Measurements from ENCODE around the gene EPN2. TPM values are rescaled to one million over a fixed set of nuclear protein-coding genes. Genes with fewer than 3 reads are reported as not detected.

The EPN2 gene
- total RNA-seq, 4 donors from 2014 or later, result 20.4 to 39.0 (median 31.6) TPM

GRCh38 chr17:19348806-19349205 lies 111.6 kb downstream of the EPN2 start:
- no peak for TF ChIP-seq CTCF (IDR thresholded peaks at IDR 0.05; ENCODE audit: low read depth)

DNA sequence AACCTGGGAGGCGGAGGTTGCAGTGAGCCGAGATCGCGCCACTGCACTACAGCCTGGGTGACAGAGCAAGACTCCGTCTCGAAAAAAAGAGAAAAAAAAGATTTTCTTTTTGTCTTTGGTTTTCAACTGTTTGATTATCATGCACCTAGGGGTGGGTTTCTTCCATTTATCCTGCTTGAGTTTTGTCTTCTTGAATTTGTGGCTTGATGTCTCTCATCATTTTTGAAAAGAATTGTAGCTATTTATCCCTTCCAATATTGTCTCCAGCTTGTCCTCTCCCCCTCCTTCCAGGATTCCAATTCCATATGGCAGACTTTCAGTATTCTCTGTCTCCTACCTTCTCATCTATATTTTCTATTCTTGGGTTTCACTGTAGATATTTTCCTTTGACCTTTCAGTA lies 117.6 kb downstream of the EPN2 start:
- no peak for TF ChIP-seq CTCF (IDR thresholded peaks at IDR 0.05; ENCODE audit: low read depth)

DNA sequence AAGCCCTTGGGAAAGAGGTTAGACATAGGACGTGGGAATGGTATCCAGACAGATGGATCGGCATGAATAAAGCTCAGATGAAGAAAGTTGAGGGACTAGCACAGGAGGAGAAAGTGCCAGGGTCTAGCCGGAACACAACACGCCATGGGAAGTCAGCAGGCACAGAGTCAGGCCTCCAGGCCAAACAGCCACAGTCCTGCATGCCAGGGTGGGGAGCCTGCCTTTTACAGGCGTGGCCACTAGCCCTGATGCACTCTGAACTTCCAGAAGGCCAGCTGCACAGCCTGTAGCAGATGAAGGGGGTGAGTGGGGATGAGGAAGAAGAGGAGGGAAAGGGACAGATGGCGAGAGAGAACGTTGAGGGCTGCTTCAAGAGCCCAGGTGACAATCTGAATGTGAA lies 120.2 kb downstream of the EPN2 start:
- no peak for TF ChIP-seq CTCF (IDR thresholded peaks at IDR 0.05; ENCODE audit: low read depth)

GRCh38 chr17:19357761-19358160 lies 120.6 kb downstream of the EPN2 start:
- TF ChIP-seq CTCF (IDR thresholded peaks at IDR 0.05; ENCODE audit: low read depth), result no peak

- no peak for TF ChIP-seq CTCF (IDR thresholded peaks at IDR 0.05; ENCODE audit: low read depth)
Measured at GRCh38 chr17:19359151-19359550, 122.0 kb downstream of the EPN2 start.

GRCh38 chr17:19359856-19360255 lies 122.7 kb downstream of the EPN2 start:
- TF ChIP-seq CTCF (IDR thresholded peaks at IDR 0.05; ENCODE audit: low read depth), result no peak

DNA sequence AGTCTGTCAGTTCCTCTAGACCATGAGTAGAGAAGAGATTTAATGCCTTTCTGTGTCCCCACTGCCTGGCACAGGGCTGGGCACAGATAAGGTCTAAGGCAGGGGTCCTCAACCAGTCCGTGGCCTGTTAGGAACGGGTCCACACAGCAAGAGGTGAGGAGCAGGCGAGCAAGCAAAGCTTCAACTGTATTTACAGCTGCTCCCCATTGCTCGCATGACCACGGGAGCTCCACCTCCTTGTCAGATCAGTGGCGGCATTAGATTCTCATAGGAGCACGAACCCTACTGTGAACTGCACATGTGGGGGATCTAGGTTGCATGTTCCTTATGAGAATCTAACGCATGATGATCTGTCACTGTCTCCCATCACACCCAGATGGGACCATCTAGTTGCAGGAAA lies 123.6 kb downstream of the EPN2 start:
- no peak for TF ChIP-seq CTCF (IDR thresholded peaks at IDR 0.05; ENCODE audit: low read depth)

Measured in subcutaneous adipose tissue (tissue), 4 donors.